ENCODE data around the gene NAA60. TPM values are rescaled to one million over a fixed set of nuclear protein-coding genes. Genes with fewer than 3 reads are reported as not detected.

The NAA60 gene
- total RNA-seq, 1 donor from 2014 or later: 15.7 TPM

DNA sequence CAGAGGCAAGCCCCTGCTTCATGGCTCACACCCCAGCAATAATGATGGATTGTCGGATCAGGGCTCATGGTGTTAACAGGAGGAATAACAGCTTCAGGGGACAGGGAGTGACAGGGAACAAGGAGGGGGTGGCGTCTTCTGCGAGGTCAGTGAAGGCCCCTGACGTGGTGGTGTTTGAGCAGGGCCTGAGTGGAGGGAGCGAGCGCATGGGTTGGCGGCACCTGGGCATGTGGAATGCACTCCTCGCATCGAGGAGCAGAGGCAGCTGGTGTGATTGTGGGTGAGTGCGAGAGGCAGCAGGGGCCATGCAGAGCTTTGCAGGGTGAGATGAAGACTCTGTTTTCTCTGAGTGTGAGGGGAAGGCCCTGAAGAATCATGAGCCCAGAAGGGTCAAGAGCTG is 90.6 kb downstream of the NAA60 start:
- Histone ChIP-seq H3K9ac (ENCODE audit: low read depth in 1 of 3, low read length in 3 of 3) (no peak overlapping the region), H3K4me1 (ENCODE audit: control insufficient read depth in 3 of 3, insufficient read depth in 3 of 3, low read length in 3 of 3) (peaks cover 13 to 20% (median 19%) of the 10 kb centered on the region in 3 donors), H3K27ac (ENCODE audit: low read depth, low read length) (no peak overlapping the region), H3K27me3 (ENCODE audit: control insufficient read depth in 3 of 3, insufficient read depth in 3 of 3, low read length in 3 of 3) (no peaks in the 10 kb centered on the region), H3K36me3 (ENCODE audit: control insufficient read depth in 3 of 3, insufficient read depth in 3 of 3, low read length in 3 of 3) (peaks cover 25 to 48% (median 25%) of the 10 kb centered on the region in 3 donors), H3K4me3 (ENCODE audit: low read length in 3 of 3) (no peak overlapping the region), H3K9me3 (ENCODE audit: control insufficient read depth in 3 of 3, low read length in 3 of 3) (no peaks in the 10 kb centered on the region)

- Histone ChIP-seq H3K4me3 (ENCODE audit: low read length in 3 of 3) (no peak overlapping the region), H3K9me3 (ENCODE audit: control insufficient read depth in 3 of 3, low read length in 3 of 3) (no peaks in the 10 kb centered on the region), H3K36me3 (ENCODE audit: control insufficient read depth in 3 of 3, insufficient read depth in 3 of 3, low read length in 3 of 3) (peaks cover 16 to 38% (median 27%) of the 10 kb centered on the region in 3 donors), H3K27me3 (ENCODE audit: control insufficient read depth in 3 of 3, insufficient read depth in 3 of 3, low read length in 3 of 3) (no peaks in the 10 kb centered on the region), H3K4me1 (ENCODE audit: control insufficient read depth in 3 of 3, insufficient read depth in 3 of 3, low read length in 3 of 3) (peaks cover 13 to 31% (median 22%) of the 10 kb centered on the region in 3 donors), H3K9ac (ENCODE audit: low read depth in 1 of 3, low read length in 3 of 3) (no peak overlapping the region), H3K27ac (ENCODE audit: low read depth, low read length) (no peak overlapping the region)
These were observed 92.8 kb downstream of the NAA60 start for GRCh38 chr16:3536271-3536731.

Small RNA genes lying within 50 kb of the gene (small RNA-seq; reads per million reads assigned to genes)
- gene MIR6126: not detected

Other genes with a start within 250 kb of the NAA60 start
- gene ZNF200, start 208.5 kb upstream of the NAA60 start, total RNA-seq: 9.4 TPM
- 0.52 TPM for gene MEFV, start 187.0 kb upstream of the NAA60 start, total RNA-seq
- gene ZNF263, start 160.2 kb upstream of the NAA60 start, total RNA-seq: 30.8 TPM
- gene TIGD7, start 138.2 kb upstream of the NAA60 start, total RNA-seq: 7.8 TPM
- gene ZNF75A, start 138.2 kb upstream of the NAA60 start, total RNA-seq: 23.5 TPM
- not detected for gene OR2C1, start 87.8 kb upstream of the NAA60 start, total RNA-seq
- 6.8 TPM for gene ZSCAN32, start 42.7 kb upstream of the NAA60 start, total RNA-seq
- 8.9 TPM for gene ZNF174, start 42.5 kb upstream of the NAA60 start, total RNA-seq
- gene ZNF597, start 176 bp upstream of the NAA60 start, total RNA-seq: 2.1 TPM
- gene C16orf90, start 51.8 kb downstream of the NAA60 start, total RNA-seq: not detected
- gene CLUAP1, start 57.3 kb downstream of the NAA60 start, total RNA-seq: 11.5 TPM
- gene NLRC3, start 133.7 kb downstream of the NAA60 start, total RNA-seq: 0.52 TPM
- 1.6 TPM for gene SLX4, start 167.9 kb downstream of the NAA60 start, total RNA-seq
- 15.1 TPM for gene DNASE1, start 211.0 kb downstream of the NAA60 start, total RNA-seq